ENCODE data around the gene THAP5. TPM values are rescaled to one million over a fixed set of nuclear protein-coding genes. Genes with fewer than 3 reads are reported as not detected.

The THAP5 gene
- total RNA-seq, 1 donor from 2014 or later = 26.8 TPM

GRCh38 chr7:108525327-108525984 is 44.0 kb downstream of the THAP5 start:
- H3K4me1 Mint-ChIP-seq (ENCODE audit: unreplicated experiment) = peaks cover 39% of the 10 kb centered on the region
- H3K27ac Mint-ChIP-seq (ENCODE audit: unreplicated experiment) = peak overlapping the region; percentile 99
- TF ChIP-seq CTCF (IDR thresholded peaks at IDR 0.05) = no peak
- no peaks in the 10 kb centered on the region for H3K9me3 Mint-ChIP-seq (ENCODE audit: unreplicated experiment)
- no peak for DNase-seq (ENCODE audit: extremely low spot score, unreplicated experiment)
- peaks cover 4% of the 10 kb centered on the region for H3K36me3 Mint-ChIP-seq (ENCODE audit: unreplicated experiment)
- peak overlapping the region; percentile 95 for H3K4me3 Mint-ChIP-seq (ENCODE audit: unreplicated experiment)
- H3K27me3 Mint-ChIP-seq (ENCODE audit: unreplicated experiment) = no peaks in the 10 kb centered on the region

DNA sequence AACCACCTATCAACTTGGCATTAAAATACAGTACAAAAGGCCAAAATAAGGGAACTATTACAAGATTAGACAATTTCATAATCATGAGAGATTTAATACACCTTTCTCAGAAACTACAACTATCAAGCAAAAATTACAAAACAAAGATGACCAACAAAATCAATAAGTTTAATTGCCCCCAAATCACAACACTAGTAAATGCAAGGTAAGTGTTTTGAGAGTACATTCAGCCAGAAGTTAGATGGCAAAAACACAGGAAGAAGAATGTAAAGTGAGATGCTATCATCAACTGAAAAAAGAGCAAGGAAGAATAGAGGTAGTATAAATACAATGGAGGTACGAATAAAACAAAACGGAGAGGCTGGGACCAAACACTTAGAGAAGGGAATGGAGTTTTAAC is 46.7 kb downstream of the THAP5 start:
- no peaks in the 10 kb centered on the region for H3K9me3 Mint-ChIP-seq (ENCODE audit: unreplicated experiment)
- no peak for TF ChIP-seq CTCF (IDR thresholded peaks at IDR 0.05)
- peaks cover 10% of the 10 kb centered on the region for H3K36me3 Mint-ChIP-seq (ENCODE audit: unreplicated experiment)
- peak overlapping the region; percentile 0 for H3K27ac Mint-ChIP-seq (ENCODE audit: unreplicated experiment)
- H3K27me3 Mint-ChIP-seq (ENCODE audit: unreplicated experiment) = no peaks in the 10 kb centered on the region
- peaks cover 57% of the 10 kb centered on the region for H3K4me1 Mint-ChIP-seq (ENCODE audit: unreplicated experiment)
- H3K4me3 Mint-ChIP-seq (ENCODE audit: unreplicated experiment) = no peak overlapping the region
- no peak for DNase-seq (ENCODE audit: extremely low spot score, unreplicated experiment)

DNA sequence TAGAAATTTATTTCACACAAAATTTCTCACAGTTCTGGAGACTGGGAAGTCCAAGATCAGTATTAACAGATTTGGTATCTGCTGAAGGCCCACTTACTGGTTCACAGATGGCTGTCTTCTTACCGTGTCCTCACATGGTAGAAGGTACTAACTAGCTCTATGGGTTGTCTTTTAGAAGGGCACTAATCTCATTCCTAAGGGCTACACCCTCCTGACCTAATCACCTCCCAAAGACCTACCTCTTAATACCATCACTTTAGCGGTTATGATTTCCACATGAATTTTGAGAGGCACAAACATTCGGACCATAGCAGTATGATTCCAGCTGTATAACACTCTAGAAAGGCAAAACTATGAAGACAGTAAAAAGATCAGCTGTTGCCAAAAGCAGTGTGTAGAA is 51.6 kb downstream of the THAP5 start:
- H3K9me3 Mint-ChIP-seq (ENCODE audit: unreplicated experiment) = no peaks in the 10 kb centered on the region
- H3K4me3 Mint-ChIP-seq (ENCODE audit: unreplicated experiment) = no peak overlapping the region
- peaks cover 32% of the 10 kb centered on the region for H3K4me1 Mint-ChIP-seq (ENCODE audit: unreplicated experiment)
- no peak overlapping the region for H3K27ac Mint-ChIP-seq (ENCODE audit: unreplicated experiment)
- H3K27me3 Mint-ChIP-seq (ENCODE audit: unreplicated experiment) = no peaks in the 10 kb centered on the region
- no peak for TF ChIP-seq CTCF (IDR thresholded peaks at IDR 0.05)
- peaks cover 18% of the 10 kb centered on the region for H3K36me3 Mint-ChIP-seq (ENCODE audit: unreplicated experiment)
- DNase-seq (ENCODE audit: extremely low spot score, unreplicated experiment) = no peak

DNA sequence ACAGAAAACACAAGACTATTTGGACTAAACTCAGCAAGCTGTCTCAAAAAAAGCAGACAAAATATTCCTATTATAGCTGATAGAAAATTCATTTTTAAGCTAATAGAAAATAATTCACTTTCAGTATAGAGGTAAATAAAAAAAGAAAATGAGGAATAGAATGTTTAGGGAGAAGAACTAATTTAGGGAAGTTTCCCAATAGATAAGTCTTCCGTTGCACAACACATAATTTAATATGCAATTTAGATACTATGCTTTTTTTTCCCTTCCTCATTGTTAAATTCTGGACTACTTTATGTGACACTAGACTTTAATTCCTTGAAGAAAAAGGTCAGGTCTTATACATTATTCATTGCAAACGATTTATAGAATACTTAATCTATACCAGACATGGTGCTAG is 53.9 kb downstream of the THAP5 start:
- peaks cover 27% of the 10 kb centered on the region for H3K36me3 Mint-ChIP-seq (ENCODE audit: unreplicated experiment)

GRCh38 chr7:108515013-108515412 is 54.5 kb downstream of the THAP5 start:
- H3K9me3 Mint-ChIP-seq (ENCODE audit: unreplicated experiment) = no peaks in the 10 kb centered on the region
- H3K36me3 Mint-ChIP-seq (ENCODE audit: unreplicated experiment) = peaks cover 32% of the 10 kb centered on the region
- no peaks in the 10 kb centered on the region for H3K27me3 Mint-ChIP-seq (ENCODE audit: unreplicated experiment)
- no peak for TF ChIP-seq CTCF (IDR thresholded peaks at IDR 0.05)
- H3K4me1 Mint-ChIP-seq (ENCODE audit: unreplicated experiment) = peaks cover 14% of the 10 kb centered on the region
- no peak for DNase-seq (ENCODE audit: extremely low spot score, unreplicated experiment)
- no peak overlapping the region for H3K4me3 Mint-ChIP-seq (ENCODE audit: unreplicated experiment)
- no peak overlapping the region for H3K27ac Mint-ChIP-seq (ENCODE audit: unreplicated experiment)

More for the DNA sequence above, 53.9 kb downstream of the THAP5 start:
- H3K4me1 Mint-ChIP-seq (ENCODE audit: unreplicated experiment) = peaks cover 18% of the 10 kb centered on the region
- H3K27ac Mint-ChIP-seq (ENCODE audit: unreplicated experiment) = no peak overlapping the region
- no peaks in the 10 kb centered on the region for H3K27me3 Mint-ChIP-seq (ENCODE audit: unreplicated experiment)
- DNase-seq (ENCODE audit: extremely low spot score, unreplicated experiment) = no peak
- TF ChIP-seq CTCF (IDR thresholded peaks at IDR 0.05) = no peak
- no peak overlapping the region for H3K4me3 Mint-ChIP-seq (ENCODE audit: unreplicated experiment)
- no peaks in the 10 kb centered on the region for H3K9me3 Mint-ChIP-seq (ENCODE audit: unreplicated experiment)

Other genes with a start within 250 kb of the THAP5 start
- gene NRCAM, start 113.3 kb downstream of the THAP5 start, total RNA-seq = 78.3 and 81.8 TPM in 2 replicates
- gene PNPLA8, start 43.6 kb downstream of the THAP5 start, total RNA-seq = 27.1 and 29.5 TPM in 2 replicates
- gene DNAJB9, start 168 bp upstream of the THAP5 start, total RNA-seq = 20.5 and 23.3 TPM in 2 replicates

Data from osteocyte (in vitro differentiated cells).